Stimulated activated CD4-positive, alpha-beta T cell treated with anti-CD3 and anti-CD28 coated beads, Interleukin-1b, Interleukin-23, amount 100 ng/mL, for 24 hours (primary cell): ENCODE data around the gene KRTAP19-1.

ENCODE experiments used
- DNase-seq, 4 experiments: peaks; one replicate each; pipeline ENCODE4 v3.0.0-alpha.2; 2020; ENCODE audit warnings: low read depth in 4 of 4, low spot score in 1 of 4

KRTAP19-1 gene

GRCh38 chr21:30430170-30430655, 50.0 kb downstream of the KRTAP19-1 start, which contains the start of gene KRTAP13-4:
Gene KRTAP13-4, plus strand, starts transcription at chr21:30430220. Its CDS starts 56 bp downstream, at chr21:30430276.
- DNase-seq: no peak
